HG03280 (cell line): ENCODE results near the gene CRYZ.
A peak's percentile ranks its signal among the peaks of the same experiment; 100 is the strongest.

ENCODE experiments used
- ATAC-seq: cut with Tn5 transposase; IDR thresholded peaks from one replicate; pipeline ENCODE4 v1.9.1; 2021; ENCODE audit warnings: mild to moderate bottlenecking, moderate library complexity; ENCODE audit not compliant: unreplicated experiment

Gene CRYZ

GRCh38 chr1:74731399-74732052 is 1.3 kb downstream of the CRYZ start:
- no peak for ATAC-seq

GRCh38 chr1:74729741-74730478 is 2.9 kb downstream of the CRYZ start:
- no peak for ATAC-seq

- no peak for ATAC-seq
Measured at GRCh38 chr1:74728736-74729135, 4.1 kb downstream of the CRYZ start.

GRCh38 chr1:74726063-74726462 is 6.8 kb downstream of the CRYZ start:
- ATAC-seq: no peak

- no peak for ATAC-seq
Measured at GRCh38 chr1:74717626-74718025, 15.2 kb downstream of the CRYZ start.

- ATAC-seq: no peak
Measured at GRCh38 chr1:74716822-74717221, 16.0 kb downstream of the CRYZ start.

- ATAC-seq: no peak
Measured at GRCh38 chr1:74715806-74716205, 17.0 kb downstream of the CRYZ start.

GRCh38 chr1:74715236-74715502 is 17.7 kb downstream of the CRYZ start:
- no peak for ATAC-seq

- ATAC-seq: peak; percentile 57
Measured at GRCh38 chr1:74714429-74715235, 18.2 kb downstream of the CRYZ start.

- no peak for ATAC-seq
Measured at GRCh38 chr1:74713849-74714248, 19.0 kb downstream of the CRYZ start.

GRCh38 chr1:74712881-74713280 is 20.0 kb downstream of the CRYZ start:
- no peak for ATAC-seq

GRCh38 chr1:74703386-74704182 is 29.3 kb downstream of the CRYZ start:
- ATAC-seq: no peak

GRCh38 chr1:74699331-74699730 is 33.5 kb downstream of the CRYZ start:
- ATAC-seq: no peak

- no peak for ATAC-seq
Measured at GRCh38 chr1:74697832-74698231, 35.0 kb downstream of the CRYZ start.

GRCh38 chr1:74693473-74693872 is 39.4 kb downstream of the CRYZ start:
- ATAC-seq: no peak

- ATAC-seq: no peak
Measured at GRCh38 chr1:74690909-74691308, 41.9 kb downstream of the CRYZ start.

GRCh38 chr1:74690364-74690696 is 42.5 kb downstream of the CRYZ start:
- no peak for ATAC-seq

- no peak for ATAC-seq
Measured at GRCh38 chr1:74689621-74690363, 43.1 kb downstream of the CRYZ start.

- ATAC-seq: no peak
Measured at GRCh38 chr1:74686928-74687327, 45.9 kb downstream of the CRYZ start.

GRCh38 chr1:74684301-74684700 is 48.5 kb downstream of the CRYZ start:
- ATAC-seq: no peak

- no peak for ATAC-seq
Measured at GRCh38 chr1:74683656-74684055, 49.2 kb downstream of the CRYZ start.
